ENCODE measurements around the gene PNPLA1. TPM values are rescaled to one million over a fixed set of nuclear protein-coding genes. Genes with fewer than 3 reads are reported as not detected.
A peak's percentile ranks its signal among the peaks of the same experiment; 100 is the strongest.

PNPLA1 gene
- total RNA-seq, 1 experiment from 2014 or later, result not detected

DNA sequence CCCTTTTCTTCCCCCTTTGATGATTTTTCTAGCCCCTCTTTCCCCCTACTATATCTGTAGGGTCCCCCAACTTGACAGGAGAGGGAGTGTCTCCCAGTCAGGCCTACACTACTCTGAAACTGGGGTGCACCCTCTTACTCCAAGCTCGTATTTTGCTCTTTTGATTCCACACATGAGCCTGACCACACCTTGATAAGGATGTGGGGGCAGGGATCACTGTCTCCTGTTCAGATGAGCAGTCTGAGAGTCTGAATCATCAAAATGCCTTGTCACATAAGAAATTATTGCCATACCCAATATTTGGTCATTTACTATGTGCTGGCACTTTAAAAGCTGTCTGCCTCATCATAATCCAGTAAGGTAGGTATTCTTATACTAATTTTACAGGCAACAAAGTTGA lies 15.9 kb downstream of the PNPLA1 start:
- Histone ChIP-seq H3K36me3 (replicated peaks; ENCODE audit: control insufficient read depth, insufficient read depth, low read length) (no peaks in the 10 kb centered on the region), H3K27me3 (ENCODE audit: control insufficient read depth, insufficient read depth, low read length) (no peaks in the 10 kb centered on the region), H3K4me3 (ENCODE audit: insufficient read depth, low read depth, low read length) (no peak overlapping the region)
- DNase-seq, result no peak

DNA sequence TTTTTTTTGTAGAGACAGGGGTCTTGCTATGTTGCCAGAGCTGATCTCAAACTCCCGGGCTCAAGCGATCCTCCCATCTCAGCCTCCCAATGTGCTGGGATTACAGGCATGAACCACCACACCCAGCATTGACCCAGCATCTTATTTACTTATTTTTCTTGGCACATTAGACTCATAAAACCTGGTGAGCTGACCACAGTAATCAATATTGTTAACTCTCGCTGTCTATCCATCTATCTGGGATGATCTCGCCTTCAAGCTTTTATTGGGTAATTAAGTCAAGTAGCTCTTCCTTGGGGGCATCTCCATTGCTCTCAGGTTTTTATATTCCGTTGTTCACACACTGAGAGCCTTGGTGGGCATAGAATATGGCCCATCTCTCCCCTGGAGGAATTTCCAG lies 17.0 kb downstream of the PNPLA1 start:
- H3K36me3 ChIP-seq (replicated peaks; ENCODE audit: control insufficient read depth, insufficient read depth, low read length), result no peaks in the 10 kb centered on the region
- H3K4me3 ChIP-seq (ENCODE audit: insufficient read depth, low read depth, low read length), result no peak overlapping the region
- no peaks in the 10 kb centered on the region for H3K27me3 ChIP-seq (ENCODE audit: control insufficient read depth, insufficient read depth, low read length)
- DNase-seq, result no peak

DNA sequence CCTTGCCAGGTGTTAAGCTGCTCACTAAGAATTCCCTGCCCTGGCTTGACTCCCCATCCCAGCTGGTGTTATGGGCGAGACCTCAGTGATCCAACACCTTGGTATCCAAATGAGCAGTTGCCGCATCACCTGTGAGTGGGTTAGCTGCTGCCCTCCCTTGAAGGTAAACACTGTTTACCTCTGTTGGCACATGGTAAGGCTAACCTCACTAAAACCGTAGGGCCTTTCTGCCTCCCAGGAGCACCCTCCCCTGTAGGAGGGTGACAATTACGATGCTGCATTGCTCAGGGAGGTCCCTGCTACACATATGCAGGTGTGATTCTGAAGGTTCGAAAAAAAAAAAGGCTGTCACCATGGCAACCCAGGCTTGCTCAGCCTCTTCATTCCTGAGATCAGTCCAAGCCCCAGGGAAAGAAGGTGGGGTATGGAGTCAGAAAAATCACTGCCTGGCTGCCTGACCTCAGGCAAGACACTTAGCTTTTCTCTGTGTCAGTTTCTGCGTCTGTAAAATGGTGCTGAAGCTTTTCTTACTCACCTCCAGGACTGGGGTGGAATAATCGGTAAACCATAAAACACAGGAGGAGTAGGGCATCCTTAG lies 19.5 kb downstream of the PNPLA1 start:
- H3K4me3 ChIP-seq (ENCODE audit: insufficient read depth, low read depth, low read length), result no peak overlapping the region
- DNase-seq, result peak; percentile 75
- H3K36me3 ChIP-seq (replicated peaks; ENCODE audit: control insufficient read depth, insufficient read depth, low read length), result no peaks in the 10 kb centered on the region
- no peaks in the 10 kb centered on the region for H3K27me3 ChIP-seq (ENCODE audit: control insufficient read depth, insufficient read depth, low read length)

DNA sequence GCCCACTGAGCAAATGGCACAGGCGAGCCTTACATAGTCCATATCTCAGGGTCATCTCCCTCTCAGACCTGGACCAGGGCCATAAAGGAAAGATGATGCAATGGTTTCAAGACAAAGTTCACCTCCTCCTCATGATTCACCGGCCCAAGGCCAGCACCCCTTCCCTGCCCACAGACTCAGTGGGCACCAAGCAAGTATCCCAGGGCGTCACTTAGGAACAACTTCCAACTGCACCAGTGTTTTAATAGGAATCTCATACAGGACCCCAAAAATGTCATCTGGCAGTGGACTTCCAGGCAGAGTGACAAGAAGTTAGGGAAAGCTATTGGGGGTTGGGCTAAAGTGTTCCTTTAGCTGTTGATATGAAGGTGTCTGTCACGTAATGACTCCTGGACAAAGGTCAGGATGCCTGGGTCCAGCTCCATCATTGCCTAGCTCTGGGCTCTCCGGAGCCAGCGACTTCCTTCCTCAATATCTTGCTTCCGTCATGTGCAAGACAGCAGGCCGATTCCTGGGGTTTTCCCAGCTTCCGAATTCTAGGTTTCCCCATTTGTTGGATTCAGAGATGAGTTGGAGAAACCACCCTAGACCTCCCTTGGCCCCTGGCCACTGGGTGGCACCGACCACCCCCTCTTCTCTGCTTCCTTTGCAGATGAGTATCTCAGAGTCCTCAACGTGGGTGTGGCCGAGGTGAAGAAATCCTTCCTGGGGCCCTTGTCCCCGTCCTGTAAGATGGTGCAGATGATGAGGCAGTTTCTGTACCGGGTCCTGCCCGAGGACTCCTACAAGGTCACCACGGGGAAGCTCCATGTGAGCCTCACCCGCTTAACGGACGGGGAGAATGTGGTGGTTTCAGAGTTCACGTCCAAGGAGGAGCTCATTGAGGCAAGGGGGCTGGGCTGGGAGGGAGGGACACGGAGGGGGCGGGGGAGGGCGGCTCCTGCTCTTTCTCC lies 21.1 kb downstream of the PNPLA1 start:
- no peaks in the 10 kb centered on the region for H3K27me3 ChIP-seq (ENCODE audit: control insufficient read depth, insufficient read depth, low read length)
- no peaks in the 10 kb centered on the region for H3K36me3 ChIP-seq (replicated peaks; ENCODE audit: control insufficient read depth, insufficient read depth, low read length)
- DNase-seq, result no peak
- H3K4me3 ChIP-seq (ENCODE audit: insufficient read depth, low read depth, low read length), result no peak overlapping the region

DNA sequence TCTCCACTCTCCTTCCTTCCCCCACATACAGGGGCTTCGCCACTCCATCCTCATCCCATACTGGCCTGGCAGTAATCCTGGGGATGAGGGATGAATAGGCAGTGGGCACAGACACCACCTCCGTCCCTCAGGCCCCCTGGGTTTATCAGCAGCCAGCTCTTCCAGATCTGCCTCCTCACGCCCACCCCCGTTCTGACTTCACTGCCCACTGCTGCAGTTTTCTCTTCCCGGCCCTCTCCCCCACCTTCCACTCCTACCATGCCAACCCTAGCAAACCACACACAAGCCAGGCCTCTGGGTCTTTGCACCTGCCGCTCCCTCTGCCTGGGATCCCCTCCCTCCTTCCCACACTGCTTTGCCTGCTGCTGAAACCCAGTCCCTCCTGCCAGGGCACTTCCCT lies 22.3 kb downstream of the PNPLA1 start:
- DNase-seq, result no peak
- Histone ChIP-seq H3K27me3 (ENCODE audit: control insufficient read depth, insufficient read depth, low read length) (no peaks in the 10 kb centered on the region), H3K4me3 (ENCODE audit: insufficient read depth, low read depth, low read length) (no peak overlapping the region), H3K36me3 (replicated peaks; ENCODE audit: control insufficient read depth, insufficient read depth, low read length) (no peaks in the 10 kb centered on the region)

DNA sequence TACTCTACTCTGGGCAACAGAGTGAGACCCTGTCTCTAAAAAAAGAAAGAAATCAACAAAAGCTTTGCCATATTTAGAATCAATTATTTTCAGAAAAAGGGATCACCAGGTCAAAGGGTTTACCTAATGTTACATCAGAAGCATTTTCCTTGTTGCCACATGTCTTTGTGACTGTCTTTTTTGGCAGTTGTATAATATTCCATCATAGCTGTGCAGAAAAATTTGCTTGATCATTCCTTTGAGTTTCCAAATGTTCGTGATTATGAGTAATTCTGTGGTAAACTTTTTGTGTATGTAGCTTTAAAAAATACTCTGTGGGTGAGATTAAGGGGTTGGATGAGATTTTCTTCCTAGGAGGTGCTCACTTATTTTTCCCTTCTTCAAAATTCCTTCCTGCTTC lies 26.4 kb downstream of the PNPLA1 start:
- no peak overlapping the region for H3K4me3 ChIP-seq (ENCODE audit: insufficient read depth, low read depth, low read length)
- no peak for DNase-seq
- no peaks in the 10 kb centered on the region for H3K27me3 ChIP-seq (ENCODE audit: control insufficient read depth, insufficient read depth, low read length)
- H3K36me3 ChIP-seq (replicated peaks; ENCODE audit: control insufficient read depth, insufficient read depth, low read length), result no peaks in the 10 kb centered on the region

DNA sequence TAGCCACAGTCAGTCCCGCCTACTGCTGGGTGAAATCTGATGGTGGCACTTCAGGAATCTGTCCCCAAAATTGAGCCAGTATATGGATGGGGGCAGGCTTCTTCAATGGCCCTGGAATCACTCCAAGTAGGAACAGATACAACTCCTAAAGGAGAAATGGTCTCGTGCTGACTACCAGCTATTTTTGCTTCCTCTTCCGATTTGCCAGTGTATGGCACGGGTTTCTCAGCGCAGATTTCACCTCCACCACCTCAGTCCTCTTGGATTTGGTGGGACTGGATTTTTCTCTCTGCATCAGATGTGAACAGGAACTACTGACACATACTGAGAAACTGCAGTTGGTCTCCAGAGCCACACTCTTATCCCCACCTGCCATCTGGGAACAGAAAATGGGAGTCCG lies 27.2 kb downstream of the PNPLA1 start:
- Histone ChIP-seq H3K36me3 (replicated peaks; ENCODE audit: control insufficient read depth, insufficient read depth, low read length) (no peaks in the 10 kb centered on the region), H3K4me3 (ENCODE audit: insufficient read depth, low read depth, low read length) (no peak overlapping the region)
- DNase-seq, result no peak

DNA sequence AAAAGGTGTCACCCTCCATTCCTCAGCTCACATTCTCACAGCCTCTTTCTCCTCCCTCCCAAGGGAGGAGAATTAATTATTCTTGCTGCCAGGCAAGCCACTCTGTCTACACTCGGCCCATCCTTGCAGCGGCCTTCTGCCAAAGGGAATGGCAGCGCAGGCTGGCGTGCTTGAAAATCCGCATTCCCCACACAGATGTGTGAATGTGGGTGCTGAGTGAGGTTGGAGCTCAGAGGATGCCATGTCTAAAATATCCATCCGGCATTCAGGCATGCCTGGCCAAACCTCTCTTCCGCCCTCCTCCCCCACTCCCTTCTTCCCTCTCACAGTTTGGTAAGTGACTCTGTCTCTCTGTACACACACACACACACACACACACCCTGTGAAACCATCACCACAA lies 27.7 kb downstream of the PNPLA1 start:
- H3K27me3 ChIP-seq (ENCODE audit: control insufficient read depth, insufficient read depth, low read length), result no peaks in the 10 kb centered on the region
- H3K4me3 ChIP-seq (ENCODE audit: insufficient read depth, low read depth, low read length), result no peak overlapping the region
- DNase-seq, result no peak
- no peaks in the 10 kb centered on the region for H3K36me3 ChIP-seq (replicated peaks; ENCODE audit: control insufficient read depth, insufficient read depth, low read length)

More for the DNA sequence above, 27.2 kb downstream of the PNPLA1 start:
- H3K27me3 ChIP-seq (ENCODE audit: control insufficient read depth, insufficient read depth, low read length), result no peaks in the 10 kb centered on the region

DNA sequence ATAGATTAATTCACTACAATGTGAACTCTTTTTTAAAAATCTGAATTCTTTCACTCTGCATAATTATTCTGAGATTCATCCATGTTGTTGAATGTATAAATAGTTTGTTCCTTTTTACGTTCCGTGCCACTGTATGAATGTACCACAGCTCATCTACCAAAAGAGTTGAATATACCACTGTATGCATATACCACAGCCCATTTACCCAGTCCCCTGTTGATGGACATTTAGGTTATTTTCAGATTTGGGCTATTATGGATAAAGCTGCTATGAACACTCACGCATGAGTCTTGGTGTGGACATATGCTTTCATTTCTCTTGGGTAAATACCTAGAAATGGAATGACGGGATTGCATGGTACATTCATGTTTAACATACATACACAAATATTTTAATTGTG lies 28.2 kb downstream of the PNPLA1 start:
- DNase-seq, result no peak
- Histone ChIP-seq H3K36me3 (replicated peaks; ENCODE audit: control insufficient read depth, insufficient read depth, low read length) (no peaks in the 10 kb centered on the region), H3K4me3 (ENCODE audit: insufficient read depth, low read depth, low read length) (no peak overlapping the region), H3K27me3 (ENCODE audit: control insufficient read depth, insufficient read depth, low read length) (no peaks in the 10 kb centered on the region)

DNA sequence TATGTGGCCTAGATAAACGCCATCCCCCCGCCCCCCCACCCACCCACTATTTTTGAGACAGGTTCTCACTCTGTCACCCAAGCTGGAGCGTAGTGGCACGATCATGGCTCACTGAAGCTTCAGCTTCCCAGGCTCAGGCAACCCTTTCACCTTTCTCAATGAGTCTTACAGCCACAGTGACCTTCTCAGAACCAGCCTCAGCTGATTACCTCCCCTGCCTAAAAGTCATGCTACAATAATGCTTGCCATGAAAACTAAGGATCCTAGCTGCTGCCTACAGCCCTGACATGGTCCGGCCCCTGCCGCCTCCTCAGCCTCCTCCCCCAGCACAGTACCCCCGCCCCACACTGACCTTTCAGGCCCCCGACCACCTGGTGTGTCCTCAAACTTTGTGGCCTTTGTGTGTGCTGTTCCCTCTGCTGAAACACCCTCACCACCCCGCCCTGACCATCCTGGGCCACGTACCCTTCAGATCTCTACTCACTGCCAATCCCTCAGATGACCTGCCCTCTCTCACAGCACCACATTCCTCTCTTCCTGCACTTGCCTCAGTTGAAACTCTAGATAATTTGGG lies 31.3 kb downstream of the PNPLA1 start:
- DNase-seq, result no peak
- no peaks in the 10 kb centered on the region for H3K27me3 ChIP-seq (ENCODE audit: control insufficient read depth, insufficient read depth, low read length)
- H3K36me3 ChIP-seq (replicated peaks; ENCODE audit: control insufficient read depth, insufficient read depth, low read length), result no peaks in the 10 kb centered on the region
- H3K4me3 ChIP-seq (ENCODE audit: insufficient read depth, low read depth, low read length), result no peak overlapping the region

DNA sequence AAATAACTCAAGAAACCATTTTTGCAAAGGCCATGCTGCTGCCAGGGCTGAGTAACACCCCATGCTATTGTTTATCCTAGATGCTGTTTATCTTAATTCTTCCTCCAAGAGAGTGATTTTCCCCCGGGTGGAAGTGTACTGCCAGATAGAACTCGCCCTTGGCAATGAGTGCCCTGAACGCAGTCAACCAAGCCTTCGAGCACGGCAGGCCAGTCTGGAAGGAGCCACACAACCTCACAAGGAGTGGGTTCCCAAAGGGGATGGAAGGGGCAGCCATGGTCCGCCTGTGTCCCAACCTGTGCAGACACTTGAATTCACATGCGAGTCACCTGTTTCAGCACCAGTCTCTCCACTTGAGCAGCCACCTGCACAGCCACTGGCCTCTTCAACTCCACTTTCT lies 31.9 kb downstream of the PNPLA1 start:
- Histone ChIP-seq H3K36me3 (replicated peaks; ENCODE audit: control insufficient read depth, insufficient read depth, low read length) (no peaks in the 10 kb centered on the region), H3K27me3 (ENCODE audit: control insufficient read depth, insufficient read depth, low read length) (no peaks in the 10 kb centered on the region), H3K4me3 (ENCODE audit: insufficient read depth, low read depth, low read length) (no peak overlapping the region)
- no peak for DNase-seq

DNA sequence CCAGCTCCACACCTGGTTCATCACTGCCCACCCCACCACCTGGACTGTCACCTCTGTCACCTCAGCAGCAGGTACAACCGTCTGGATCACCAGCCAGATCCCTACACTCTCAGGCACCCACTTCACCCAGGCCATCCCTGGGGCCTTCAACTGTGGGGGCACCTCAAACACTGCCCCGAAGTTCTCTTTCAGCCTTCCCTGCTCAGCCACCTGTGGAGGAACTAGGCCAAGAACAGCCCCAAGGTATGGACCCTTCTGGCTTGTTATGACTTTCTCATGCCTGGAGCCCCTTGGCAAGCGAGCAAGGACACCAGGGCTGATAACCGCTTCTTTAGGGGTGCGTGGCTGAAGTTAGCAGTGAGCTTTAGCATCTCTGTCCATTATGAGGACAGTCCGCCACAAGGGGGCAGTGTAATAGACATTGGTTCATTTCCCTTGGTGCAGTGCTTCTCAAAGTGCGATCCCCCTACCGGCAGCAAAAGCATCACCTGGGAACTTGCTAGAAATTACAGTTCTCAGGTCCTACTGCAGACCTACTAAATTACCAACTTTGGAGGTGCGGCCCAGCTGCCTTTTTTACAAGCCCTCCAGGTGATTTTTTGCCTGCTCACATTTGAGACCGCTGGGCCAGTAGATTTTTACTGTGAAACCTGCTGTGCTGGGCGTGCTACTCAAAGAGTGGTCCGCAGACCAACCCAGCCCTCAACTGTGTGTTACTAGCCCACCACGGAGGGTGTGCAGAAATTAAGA lies 32.5 kb downstream of the PNPLA1 start:
- H3K36me3 ChIP-seq (replicated peaks; ENCODE audit: control insufficient read depth, insufficient read depth, low read length), result no peaks in the 10 kb centered on the region
- DNase-seq, result peak; percentile 89
- no peaks in the 10 kb centered on the region for H3K27me3 ChIP-seq (ENCODE audit: control insufficient read depth, insufficient read depth, low read length)
- H3K4me3 ChIP-seq (ENCODE audit: insufficient read depth, low read depth, low read length), result no peak overlapping the region

DNA sequence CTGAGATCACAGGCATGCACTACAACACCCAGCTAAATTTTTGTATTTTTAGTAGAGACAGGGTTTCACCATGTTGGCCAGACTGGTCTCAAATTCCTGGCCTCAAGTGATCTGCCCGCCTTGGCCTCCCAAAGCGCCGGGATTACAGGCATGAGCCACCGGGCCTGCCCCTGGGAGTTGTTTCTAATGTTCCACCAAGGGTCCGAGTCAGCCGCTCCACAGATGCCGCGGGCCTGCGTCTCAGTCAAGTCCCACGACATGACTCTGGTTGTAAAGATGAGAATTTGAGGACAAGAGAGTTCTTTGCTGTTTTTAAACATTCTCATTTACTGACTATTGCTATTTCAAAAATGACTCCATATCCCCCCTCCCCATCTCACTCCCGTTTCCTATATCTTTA lies 36.0 kb downstream of the PNPLA1 start:
- no peaks in the 10 kb centered on the region for H3K27me3 ChIP-seq (ENCODE audit: control insufficient read depth, insufficient read depth, low read length)
- no peaks in the 10 kb centered on the region for H3K36me3 ChIP-seq (replicated peaks; ENCODE audit: control insufficient read depth, insufficient read depth, low read length)
- DNase-seq, result no peak
- no peak overlapping the region for H3K4me3 ChIP-seq (ENCODE audit: insufficient read depth, low read depth, low read length)

DNA sequence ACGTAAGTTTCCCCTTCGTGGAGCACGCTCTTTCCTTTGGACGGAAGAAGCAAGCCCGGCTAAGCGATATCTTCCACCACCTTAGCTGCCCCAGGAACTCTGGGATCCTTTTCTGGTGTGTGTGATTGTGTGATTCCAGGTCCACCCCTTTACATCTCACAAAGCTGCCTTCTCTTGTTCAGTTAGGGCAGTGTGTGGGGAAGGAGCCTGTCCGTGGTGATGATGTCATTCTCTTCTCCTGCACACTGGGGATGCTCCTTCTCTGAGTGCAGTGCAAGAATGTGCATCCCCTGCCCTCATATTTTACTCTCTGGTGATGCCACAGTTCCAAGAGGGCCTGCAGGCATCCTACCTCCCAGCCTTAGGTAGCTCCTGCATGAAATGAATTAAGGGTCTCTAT lies 36.5 kb downstream of the PNPLA1 start:
- DNase-seq, result no peak
- Histone ChIP-seq H3K36me3 (replicated peaks; ENCODE audit: control insufficient read depth, insufficient read depth, low read length) (no peaks in the 10 kb centered on the region), H3K27me3 (ENCODE audit: control insufficient read depth, insufficient read depth, low read length) (no peaks in the 10 kb centered on the region), H3K4me3 (ENCODE audit: insufficient read depth, low read depth, low read length) (no peak overlapping the region)
